ENCODE data around the gene CSNK1G1.

DNA sequence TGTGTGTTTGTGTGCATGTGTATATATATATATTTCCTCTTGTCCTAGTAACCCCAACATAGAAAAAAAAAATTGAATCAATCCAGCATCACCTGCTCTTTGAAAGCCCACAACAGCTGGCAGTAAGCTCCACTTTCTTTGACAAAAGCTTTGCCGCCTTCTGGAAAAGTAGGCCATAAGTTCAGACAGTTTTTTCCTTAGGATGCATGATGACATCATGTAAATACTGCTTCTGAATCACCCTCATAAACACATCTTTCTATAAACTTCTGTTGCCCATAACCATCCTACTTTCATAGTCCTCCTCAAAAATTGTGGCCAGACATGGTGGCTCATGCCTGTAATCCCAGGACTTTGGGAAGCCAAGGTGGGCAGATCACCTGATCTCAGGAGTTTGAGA lies 67.4 kb downstream of the CSNK1G1 start:
- TF ChIP-seq, protein P1, sequence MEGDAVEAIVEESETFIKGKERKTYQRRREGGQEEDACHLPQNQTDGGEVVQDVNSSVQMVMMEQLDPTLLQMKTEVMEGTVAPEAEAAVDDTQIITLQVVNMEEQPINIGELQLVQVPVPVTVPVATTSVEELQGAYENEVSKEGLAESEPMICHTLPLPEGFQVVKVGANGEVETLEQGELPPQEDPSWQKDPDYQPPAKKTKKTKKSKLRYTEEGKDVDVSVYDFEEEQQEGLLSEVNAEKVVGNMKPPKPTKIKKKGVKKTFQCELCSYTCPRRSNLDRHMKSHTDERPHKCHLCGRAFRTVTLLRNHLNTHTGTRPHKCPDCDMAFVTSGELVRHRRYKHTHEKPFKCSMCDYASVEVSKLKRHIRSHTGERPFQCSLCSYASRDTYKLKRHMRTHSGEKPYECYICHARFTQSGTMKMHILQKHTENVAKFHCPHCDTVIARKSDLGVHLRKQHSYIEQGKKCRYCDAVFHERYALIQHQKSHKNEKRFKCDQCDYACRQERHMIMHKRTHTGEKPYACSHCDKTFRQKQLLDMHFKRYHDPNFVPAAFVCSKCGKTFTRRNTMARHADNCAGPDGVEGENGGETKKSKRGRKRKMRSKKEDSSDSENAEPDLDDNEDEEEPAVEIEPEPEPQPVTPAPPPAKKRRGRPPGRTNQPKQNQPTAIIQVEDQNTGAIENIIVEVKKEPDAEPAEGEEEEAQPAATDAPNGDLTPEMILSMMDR (IDR thresholded peaks at IDR 0.05): no peak
- no peak for TF ChIP-seq POLR2AphosphoS5 (IDR thresholded peaks at IDR 0.05; ENCODE audit: insufficient read depth in 1 of 2, low read depth in 1 of 2)
- TF ChIP-seq POLR2A (IDR thresholded peaks at IDR 0.05): no peak
